Mucosa of rectum (tissue), 2 donors: ENCODE measurements around the gene LRRC63.

Experiments used
- H3K27ac ChIP-seq, 2 donors: one replicate each; pipeline ENCODE4 v1.7.0; 2013; ENCODE audit warnings: inconsistent platforms in 2 of 2, low read depth in 2 of 2, low read length in 2 of 2
- H3K27me3 ChIP-seq, 2 donors: one replicate each; pipeline ENCODE4 v1.7.0; 2013; ENCODE audit warnings: low read length in 2 of 2; ENCODE audit not compliant: control insufficient read depth in 2 of 2, insufficient read depth in 2 of 2
- H3K36me3 ChIP-seq, 2 donors: one replicate each; pipeline ENCODE4 v1.7.0; 2013; ENCODE audit warnings: low read length in 2 of 2; ENCODE audit not compliant: control insufficient read depth in 2 of 2, insufficient read depth in 2 of 2
- H3K4me1 ChIP-seq, 2 donors: one replicate each; pipeline ENCODE4 v1.7.0; 2013; ENCODE audit warnings: low read length in 2 of 2, mild to moderate bottlenecking in 1 of 2; ENCODE audit not compliant: control insufficient read depth in 2 of 2, insufficient read depth in 2 of 2
- H3K4me3 ChIP-seq, 2 donors: one replicate each; pipeline ENCODE4 v1.7.0; 2013; ENCODE audit warnings: low read length in 2 of 2
- H3K9ac ChIP-seq, 2 donors: one replicate each; pipeline ENCODE4 v1.7.0; 2013; ENCODE audit warnings: low read length in 2 of 2, low read depth in 1 of 2, mild to moderate bottlenecking in 1 of 2
- H3K9me3 ChIP-seq, 2 donors: one replicate each; pipeline ENCODE4 v1.7.0; 2013; ENCODE audit warnings: low read length in 2 of 2; ENCODE audit not compliant: control insufficient read depth in 2 of 2
- donor health status: healthy.
- donor health status: Normal muscosa, but diverticular disease.

Gene LRRC63

GRCh38 chr13:46297361-46297811 is 85.7 kb downstream of the LRRC63 start:
- no peak overlapping the region for H3K27ac ChIP-seq
- no peaks in the 10 kb centered on the region for H3K27me3 ChIP-seq
- H3K4me3 ChIP-seq: no peak overlapping the region
- no peak overlapping the region for H3K9ac ChIP-seq
- no peaks in the 10 kb centered on the region for H3K4me1 ChIP-seq
- H3K9me3 ChIP-seq: no peaks in the 10 kb centered on the region
- H3K36me3 ChIP-seq: no peaks in the 10 kb centered on the region

GRCh38 chr13:46303742-46304385 is 92.1 kb downstream of the LRRC63 start:
- no peaks in the 10 kb centered on the region for H3K36me3 ChIP-seq
- H3K27me3 ChIP-seq: no peaks in the 10 kb centered on the region
- H3K27ac ChIP-seq: peak overlapping the region in 1 of 2 donors; percentile 23
- H3K9me3 ChIP-seq: no peaks in the 10 kb centered on the region
- no peak overlapping the region for H3K9ac ChIP-seq
- H3K4me3 ChIP-seq: no peak overlapping the region
- H3K4me1 ChIP-seq: no peaks in the 10 kb centered on the region

- H3K4me3 ChIP-seq: no peak overlapping the region
These were observed 92.8 kb downstream of the LRRC63 start for GRCh38 chr13:46304546-46304945.

GRCh38 chr13:46307554-46307953 is 95.8 kb downstream of the LRRC63 start:
- Histone ChIP-seq H3K36me3 (no peaks in the 10 kb centered on the region), H3K9ac (no peak overlapping the region), H3K27me3 (no peaks in the 10 kb centered on the region), H3K9me3 (no peaks in the 10 kb centered on the region), H3K27ac (no peak overlapping the region), H3K4me1 (no peaks in the 10 kb centered on the region), H3K4me3 (no peak overlapping the region)

More at GRCh38 chr13:46304546-46304945, 92.8 kb downstream of the LRRC63 start:
- Histone ChIP-seq H3K27me3 (no peaks in the 10 kb centered on the region), H3K4me1 (no peaks in the 10 kb centered on the region), H3K9me3 (no peaks in the 10 kb centered on the region), H3K9ac (no peak overlapping the region), H3K27ac (no peak overlapping the region), H3K36me3 (no peaks in the 10 kb centered on the region)

GRCh38 chr13:46310066-46310465 is 98.3 kb downstream of the LRRC63 start:
- Histone ChIP-seq H3K36me3 (no peaks in the 10 kb centered on the region), H3K4me1 (no peaks in the 10 kb centered on the region), H3K9me3 (no peaks in the 10 kb centered on the region), H3K27me3 (no peaks in the 10 kb centered on the region), H3K27ac (no peak overlapping the region), H3K4me3 (no peak overlapping the region), H3K9ac (no peak overlapping the region)

- Histone ChIP-seq H3K4me3 (no peak overlapping the region), H3K9ac (no peak overlapping the region), H3K27ac (no peak overlapping the region), H3K9me3 (no peaks in the 10 kb centered on the region), H3K4me1 (no peaks in the 10 kb centered on the region), H3K27me3 (no peaks in the 10 kb centered on the region), H3K36me3 (no peaks in the 10 kb centered on the region)
These were observed 99.5 kb downstream of the LRRC63 start for GRCh38 chr13:46311217-46311616.

- Histone ChIP-seq H3K36me3 (no peaks in the 10 kb centered on the region), H3K4me3 (no peak overlapping the region), H3K9me3 (no peaks in the 10 kb centered on the region), H3K4me1 (no peaks in the 10 kb centered on the region), H3K27ac (no peak overlapping the region), H3K27me3 (no peaks in the 10 kb centered on the region), H3K9ac (no peak overlapping the region)
These were observed 101.3 kb downstream of the LRRC63 start for GRCh38 chr13:46313024-46313423.

GRCh38 chr13:46313432-46314257 is 101.9 kb downstream of the LRRC63 start:
- H3K4me3 ChIP-seq: no peak overlapping the region
- H3K36me3 ChIP-seq: no peaks in the 10 kb centered on the region
- H3K9ac ChIP-seq: no peak overlapping the region
- no peaks in the 10 kb centered on the region for H3K4me1 ChIP-seq
- no peaks in the 10 kb centered on the region for H3K27me3 ChIP-seq
- H3K27ac ChIP-seq: no peak overlapping the region
- no peaks in the 10 kb centered on the region for H3K9me3 ChIP-seq

GRCh38 chr13:46314587-46314986 is 102.9 kb downstream of the LRRC63 start:
- Histone ChIP-seq H3K9ac (no peak overlapping the region), H3K4me3 (no peak overlapping the region), H3K27ac (no peak overlapping the region), H3K9me3 (no peaks in the 10 kb centered on the region), H3K36me3 (no peaks in the 10 kb centered on the region), H3K4me1 (no peaks in the 10 kb centered on the region), H3K27me3 (no peaks in the 10 kb centered on the region)

- Histone ChIP-seq H3K36me3 (no peaks in the 10 kb centered on the region), H3K9ac (no peak overlapping the region)
These were observed 103.3 kb downstream of the LRRC63 start for GRCh38 chr13:46315036-46315435.

More at GRCh38 chr13:46315036-46315435, 103.3 kb downstream of the LRRC63 start:
- H3K27ac ChIP-seq: no peak overlapping the region
- no peaks in the 10 kb centered on the region for H3K9me3 ChIP-seq
- no peaks in the 10 kb centered on the region for H3K4me1 ChIP-seq
- no peaks in the 10 kb centered on the region for H3K27me3 ChIP-seq
- no peak overlapping the region for H3K4me3 ChIP-seq
